ENCODE results near the gene PSD4.

GRCh38 chr2:113207021-113207420 is 33.2 kb downstream of the PSD4 start:
- TF ChIP-seq CTCF (IDR thresholded peaks at IDR 0.05) (no peak), POLR2A (IDR thresholded peaks at IDR 0.05; ENCODE audit: low read length) (no peak), EHMT2 (IDR thresholded peaks at IDR 0.05; ENCODE audit: low read depth) (no peak), EP300 (IDR thresholded peaks at IDR 0.05) (no peak), CBX2 (IDR thresholded peaks at IDR 0.05; ENCODE audit: borderline replicate concordance, low read depth) (no peak), GATA3 (IDR thresholded peaks at IDR 0.05; ENCODE audit: borderline replicate concordance) (no peak), RAD21 (conservative IDR thresholded peaks at IDR 0.05 in 1 of 2, IDR thresholded peaks at IDR 0.05 in 1 of 2) (no peak), EHF (CRISPR knock-in tag; IDR thresholded peaks at IDR 0.05) (no peak), CEBPB (IDR thresholded peaks at IDR 0.05) (no peak), REST (IDR thresholded peaks at IDR 0.05) (no peak), RNF2 (IDR thresholded peaks at IDR 0.05; ENCODE audit: borderline replicate concordance, low read depth) (no peak), ZNF302 (CRISPR knock-in tag; IDR thresholded peaks at IDR 0.05) (no peak)

Measured in A549 (cell line).